NCI-H2107 treated with DMSO at 0.1 percent for 48 hours (cell line): ENCODE measurements around the gene ALPI.
"Not testable (repeated sequence)": the region's sequence is repeated elsewhere in the genome, so short reads cannot be mapped to it uniquely, and the experiment has no call there.

Experiments
- DNase-seq: peaks from one replicate; lab custom pipeline; 2025; ENCODE audit not compliant: unreplicated experiment; lab: John Stamatoyannopoulos, UW

Gene ALPI

DNA sequence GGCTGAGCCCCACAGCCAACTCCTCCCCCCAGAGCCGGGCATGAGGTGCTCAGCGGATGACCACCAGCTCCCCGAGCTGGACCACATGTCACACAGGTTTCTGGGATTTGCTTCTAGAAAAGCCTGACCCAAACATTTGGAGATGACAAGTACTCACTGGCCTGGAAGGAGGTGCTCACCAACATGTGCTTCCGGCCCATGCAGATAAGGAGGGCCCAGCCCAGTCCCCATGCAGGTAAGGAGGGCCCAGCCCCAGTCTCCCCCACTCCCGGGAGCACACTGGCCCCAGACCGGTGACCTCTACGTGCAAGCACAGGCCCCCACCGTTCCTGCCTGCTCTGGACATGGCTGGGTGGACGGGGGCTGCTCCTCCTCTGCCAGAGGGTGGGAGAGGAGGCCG is 14.0 kb upstream of the ALPI start:
- not testable (repeated sequence) for DNase-seq

DNA sequence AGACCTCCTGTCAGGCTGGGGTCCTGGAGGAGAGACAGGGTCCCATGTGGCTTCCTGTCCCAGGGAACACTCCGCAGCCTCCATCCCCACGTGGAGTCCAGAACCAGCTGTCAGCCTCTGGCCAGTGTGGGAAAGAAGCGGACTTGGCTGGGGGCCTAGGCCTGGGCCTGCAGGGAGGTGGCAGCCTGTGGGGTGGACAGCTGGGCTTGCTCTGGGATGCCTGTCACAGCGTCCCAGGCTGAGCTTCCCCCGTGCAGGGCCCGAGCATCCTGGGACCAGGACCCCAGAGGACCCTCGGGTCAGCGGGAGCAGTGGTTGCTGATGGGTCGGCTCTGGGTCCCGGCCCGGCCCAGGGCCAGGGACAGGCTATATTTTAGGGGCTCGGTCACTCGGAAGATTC is 13.5 kb upstream of the ALPI start:
- not testable (repeated sequence) for DNase-seq

DNA sequence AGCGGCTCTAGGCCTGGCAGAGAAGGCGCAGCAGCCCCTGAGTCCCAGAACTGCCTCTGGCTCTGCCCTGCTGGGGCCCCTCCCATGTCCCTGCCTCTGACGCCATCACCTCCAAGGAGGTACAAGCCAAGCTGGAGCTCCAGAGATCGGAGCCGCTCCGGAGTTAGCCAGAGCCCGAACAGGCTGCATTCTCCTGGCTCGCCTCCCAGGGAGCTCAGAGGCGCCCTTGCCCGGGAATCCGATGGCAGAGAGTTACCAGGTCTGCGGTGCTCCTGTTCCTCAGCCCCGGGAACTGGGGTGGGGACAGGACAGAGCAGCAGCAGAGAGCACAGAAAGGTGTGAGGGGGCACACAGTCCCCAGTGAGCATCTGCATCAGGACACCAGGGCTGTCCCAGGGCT is 12.9 kb upstream of the ALPI start:
- not testable (repeated sequence) for DNase-seq

DNA sequence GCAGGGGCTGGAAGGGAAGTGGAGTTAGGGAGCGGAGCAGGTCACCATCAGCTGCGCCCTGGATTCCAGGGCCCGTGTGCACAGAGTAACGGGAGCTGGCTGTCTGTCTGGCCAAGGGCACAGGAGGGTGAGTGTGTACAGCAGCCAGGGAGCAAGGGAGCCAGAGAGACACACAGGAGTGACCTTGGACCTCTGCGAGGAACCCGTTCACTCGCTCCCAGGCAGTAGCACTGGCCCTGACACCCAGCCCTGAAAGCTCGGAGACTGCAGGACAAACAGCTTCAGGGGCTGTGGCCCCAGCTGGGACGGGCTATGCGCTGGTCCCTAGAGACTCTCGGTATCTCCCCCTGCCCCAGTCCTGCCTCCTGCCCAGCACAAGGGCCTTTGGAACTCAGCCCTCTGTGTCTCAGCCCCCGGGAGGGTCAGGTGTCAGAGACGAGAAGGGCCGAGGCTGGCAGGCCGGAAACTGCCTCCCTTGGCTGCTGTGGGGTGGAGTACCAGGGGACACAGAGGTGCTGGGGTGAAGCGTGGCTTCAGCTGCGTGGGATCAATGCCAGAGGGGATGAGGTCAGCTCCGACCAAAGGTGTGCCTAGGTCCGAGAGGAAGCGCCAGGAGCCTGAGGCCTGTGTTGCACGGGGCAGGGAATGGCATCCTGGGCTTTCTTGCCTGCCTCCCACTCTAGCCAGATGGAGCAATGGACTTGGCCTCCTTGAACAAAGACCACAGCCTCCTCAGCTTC is 12.1 kb upstream of the ALPI start:
- not testable (repeated sequence) for DNase-seq

DNA sequence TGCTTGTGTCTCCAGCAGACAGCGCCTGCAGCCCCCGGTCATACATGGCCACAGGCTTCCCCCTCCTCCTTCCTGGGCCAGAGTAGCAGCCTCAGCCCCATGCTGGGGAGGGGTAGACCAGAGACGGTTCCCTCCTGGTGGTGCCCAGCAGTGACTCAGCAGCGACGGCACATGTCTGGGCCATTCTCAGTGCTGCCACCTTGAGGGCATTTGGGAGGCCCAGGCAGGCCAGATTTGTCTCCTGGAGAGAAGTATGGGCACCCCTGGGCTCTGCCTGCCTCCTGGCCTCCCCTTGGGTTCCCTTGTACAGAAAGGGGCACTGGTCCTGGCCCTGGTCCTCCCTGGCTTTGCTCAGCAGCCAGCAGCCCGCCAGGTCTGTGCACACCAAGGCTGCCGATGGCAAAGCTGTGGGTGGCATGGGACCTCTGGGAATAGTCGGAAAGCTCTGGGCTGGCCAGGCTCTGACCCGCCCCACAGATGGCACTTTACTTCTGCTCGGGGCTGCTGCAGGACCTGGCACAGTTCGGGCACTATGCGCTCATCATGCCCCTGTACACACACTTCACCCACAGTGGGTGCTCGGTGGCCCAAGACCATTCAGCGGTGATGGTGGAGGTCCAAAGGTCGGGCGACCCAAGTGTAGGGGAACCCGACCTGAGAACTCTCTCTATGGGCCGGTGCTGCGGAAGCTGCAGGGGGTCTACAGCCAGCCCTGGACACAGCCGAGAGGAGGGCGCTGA is 11.4 kb upstream of the ALPI start:
- DNase-seq: no peak

DNA sequence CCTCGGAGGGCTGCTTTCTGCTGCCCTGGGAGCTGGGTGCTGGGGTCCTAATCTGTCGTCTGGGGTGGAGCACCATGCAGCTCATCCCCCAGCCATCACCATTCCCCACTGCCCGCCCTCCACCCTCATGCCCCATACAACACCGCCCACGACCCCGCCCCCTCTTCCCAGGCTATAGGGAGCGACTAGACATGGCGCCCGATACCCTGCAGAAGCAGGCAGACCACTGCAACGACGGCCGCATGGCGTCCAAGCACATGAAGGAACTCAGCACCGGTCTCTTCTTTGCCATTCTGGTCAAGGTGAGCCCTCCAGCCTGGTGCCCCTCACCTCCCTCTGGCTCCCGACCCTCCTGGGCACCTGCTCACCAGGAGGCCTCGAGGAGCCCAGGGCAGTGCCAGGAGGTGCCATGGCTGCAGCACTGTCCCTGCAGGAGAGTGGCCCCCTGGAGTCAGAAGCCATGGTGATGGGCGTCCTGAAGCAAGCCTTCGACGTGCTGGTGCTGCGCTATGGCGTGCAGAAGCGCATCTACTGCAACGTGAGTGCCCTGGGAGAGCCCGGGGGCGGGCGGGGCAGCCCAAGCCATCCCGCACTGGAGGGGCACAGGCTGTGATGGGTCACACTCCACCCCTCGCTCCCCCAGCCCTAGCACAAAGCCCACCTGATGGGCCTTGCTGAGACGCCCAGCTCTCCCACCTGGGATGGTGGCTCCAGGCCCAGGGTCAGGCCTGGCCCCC is 10.6 kb upstream of the ALPI start:
- DNase-seq: not testable (repeated sequence)

DNA sequence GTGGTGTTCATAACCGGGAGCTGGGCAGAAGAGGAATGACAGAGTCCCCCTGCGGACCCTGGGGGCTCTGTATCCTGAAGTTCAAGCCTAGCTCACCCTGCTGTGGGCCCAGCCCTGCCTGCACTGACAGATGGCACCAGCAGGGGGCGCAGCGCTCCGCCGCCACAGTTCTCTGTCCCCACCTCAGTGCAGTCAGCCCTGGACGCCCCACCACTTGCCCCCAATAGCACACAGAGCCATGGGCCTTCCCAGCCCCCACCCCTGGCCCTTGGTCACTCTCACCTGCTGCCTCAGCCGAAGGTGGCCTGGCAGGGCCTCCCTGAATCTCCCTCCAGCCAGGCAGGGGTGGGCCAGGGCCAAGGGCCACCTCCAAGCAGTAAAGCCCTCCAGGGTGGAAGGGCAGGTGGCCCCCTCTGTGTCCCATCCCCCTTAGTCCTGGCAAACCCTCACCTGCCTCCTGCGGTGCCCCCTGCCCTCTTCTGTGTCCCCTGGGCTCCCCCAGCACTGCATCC is 9.6 kb upstream of the ALPI start:
- DNase-seq: not testable (repeated sequence)

DNA sequence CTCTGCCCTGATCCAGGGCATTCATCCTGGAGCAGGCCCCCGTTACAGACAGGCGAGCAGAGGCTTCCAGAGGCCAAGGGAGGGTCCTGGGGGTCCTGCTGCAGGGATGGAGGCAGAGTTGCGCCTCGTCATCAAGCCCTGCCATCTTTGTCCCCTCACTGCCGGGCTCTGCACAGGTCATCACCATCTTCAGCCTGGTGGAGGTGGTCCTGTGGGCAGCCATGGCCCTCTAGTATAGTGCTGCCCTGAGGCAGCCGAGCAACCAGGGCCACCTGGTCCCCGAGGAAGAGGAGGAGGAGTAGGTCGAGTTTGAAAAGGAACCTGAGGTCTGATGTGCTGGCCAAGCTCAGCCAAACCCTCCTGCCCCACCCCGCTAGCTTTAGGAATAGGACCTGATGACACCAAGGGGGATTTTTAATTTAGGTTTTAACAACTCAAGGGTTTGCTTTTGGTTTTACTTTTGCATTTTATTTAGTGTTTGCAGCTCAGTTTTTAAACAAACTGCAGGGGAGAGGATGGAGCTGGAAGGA is 8.8 kb upstream of the ALPI start:
- DNase-seq: no peak

DNA sequence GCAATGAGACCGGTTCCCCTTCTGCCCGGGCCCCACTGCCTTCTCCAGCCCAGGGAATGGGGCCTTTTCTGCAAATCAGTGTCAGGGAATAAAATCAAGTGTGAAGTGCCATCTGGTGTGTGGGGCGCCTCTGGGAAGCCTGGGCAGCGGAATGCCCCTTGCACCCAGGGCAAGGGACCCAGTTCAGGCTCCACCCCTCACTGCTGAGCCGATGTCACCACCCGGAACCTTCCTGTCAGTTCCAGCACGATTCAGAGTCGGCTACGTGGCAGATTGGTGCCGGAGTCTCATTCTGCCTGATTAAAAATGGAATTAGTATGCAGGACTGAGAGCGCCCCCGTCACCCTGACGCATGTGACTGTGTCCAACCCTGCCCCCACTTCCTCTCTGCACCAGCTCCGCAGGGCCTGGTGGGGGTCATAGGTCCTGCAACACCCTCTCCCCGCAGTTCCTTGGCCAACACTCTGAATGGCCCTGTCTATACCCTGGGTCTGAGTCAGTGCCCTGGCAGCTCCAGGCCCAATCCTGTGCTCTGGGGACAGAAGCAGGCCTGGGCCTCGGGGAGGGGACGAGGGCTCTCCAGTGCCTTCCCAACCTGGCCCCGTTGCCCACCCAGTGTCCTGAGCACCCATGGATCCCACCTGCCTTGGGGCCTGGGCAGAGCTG is 8.2 kb upstream of the ALPI start:
- no peak for DNase-seq

DNA sequence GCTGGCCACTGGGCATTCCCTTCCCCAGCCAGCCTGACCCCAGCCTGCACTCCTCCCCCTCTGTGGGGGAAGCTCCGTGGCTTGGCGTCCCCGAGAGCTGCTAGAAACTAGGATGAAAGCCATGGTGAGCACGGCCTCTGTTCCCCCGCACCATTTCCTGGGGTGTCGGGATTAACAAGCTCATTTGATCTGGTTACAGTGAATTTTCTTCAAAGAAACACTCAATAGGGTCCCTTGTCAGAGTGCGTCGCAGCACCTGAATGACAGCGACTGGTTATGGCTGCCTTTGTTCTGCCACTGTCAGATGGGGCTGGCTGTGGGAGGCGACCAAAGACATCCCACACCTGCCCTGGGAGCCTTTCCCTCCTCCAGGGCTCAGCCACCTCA is 7.7 kb upstream of the ALPI start:
- DNase-seq: no peak

DNA sequence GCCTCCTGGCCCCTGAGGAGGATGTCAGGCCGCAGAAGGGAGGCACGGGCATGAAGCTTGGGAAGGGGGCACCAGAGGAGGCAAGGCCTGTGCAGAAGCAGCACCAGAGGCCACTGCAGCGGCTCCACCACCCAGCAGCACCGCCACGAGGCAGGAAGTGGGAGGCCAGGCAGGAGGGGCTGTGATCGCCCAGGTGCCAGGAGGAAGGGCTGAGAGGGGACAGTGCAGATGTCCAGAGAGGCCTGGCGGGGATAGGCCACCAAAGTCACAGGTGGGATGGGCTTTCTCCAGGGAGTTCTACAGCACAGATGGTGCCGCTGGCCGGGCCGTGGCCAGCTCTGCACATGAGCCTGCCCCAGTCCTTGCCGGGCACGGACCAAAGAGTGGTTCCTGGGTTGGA is 6.0 kb upstream of the ALPI start:
- DNase-seq: no peak

DNA sequence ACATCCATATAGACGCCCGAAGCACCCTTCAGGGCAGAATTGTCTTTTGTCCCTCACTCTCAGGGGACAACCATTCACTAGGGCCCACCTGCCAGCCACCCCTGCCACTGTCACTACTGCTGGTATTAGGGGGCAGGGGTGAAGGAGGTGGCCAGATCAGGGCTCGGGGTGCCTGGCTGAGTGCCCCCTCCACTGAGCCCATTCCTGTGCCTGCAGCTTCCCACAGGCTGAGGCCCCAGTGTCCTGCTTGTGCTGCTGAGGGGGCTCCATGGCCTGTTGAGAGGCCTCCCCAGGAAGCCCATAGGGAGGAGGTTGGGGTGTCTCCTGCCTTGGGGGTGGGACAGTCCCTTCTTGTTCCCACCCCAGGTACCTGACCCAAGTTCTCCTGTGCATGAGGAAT is 4.3 kb upstream of the ALPI start:
- DNase-seq: not testable (repeated sequence)

DNA sequence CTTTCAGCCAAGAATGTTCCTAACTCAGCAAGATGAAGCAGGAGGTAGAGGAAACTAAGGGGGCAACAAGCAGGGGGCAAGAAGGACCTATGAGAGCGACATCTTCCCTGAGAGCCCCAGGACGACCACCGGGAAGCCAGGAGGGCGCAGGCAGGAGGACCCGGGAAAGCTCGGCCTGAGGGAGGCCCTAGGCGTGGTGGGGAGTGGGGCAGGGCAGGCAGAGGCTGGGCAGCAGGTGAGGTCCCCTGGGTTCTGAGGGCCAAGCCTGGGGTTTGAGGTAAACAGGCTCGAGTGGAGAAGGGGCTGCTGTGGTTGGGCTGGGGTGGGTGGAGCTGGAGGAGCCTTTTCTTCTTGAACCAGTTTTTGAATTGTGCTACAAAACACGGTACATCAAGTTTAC is 1.3 kb upstream of the ALPI start:
- DNase-seq: no peak

DNA sequence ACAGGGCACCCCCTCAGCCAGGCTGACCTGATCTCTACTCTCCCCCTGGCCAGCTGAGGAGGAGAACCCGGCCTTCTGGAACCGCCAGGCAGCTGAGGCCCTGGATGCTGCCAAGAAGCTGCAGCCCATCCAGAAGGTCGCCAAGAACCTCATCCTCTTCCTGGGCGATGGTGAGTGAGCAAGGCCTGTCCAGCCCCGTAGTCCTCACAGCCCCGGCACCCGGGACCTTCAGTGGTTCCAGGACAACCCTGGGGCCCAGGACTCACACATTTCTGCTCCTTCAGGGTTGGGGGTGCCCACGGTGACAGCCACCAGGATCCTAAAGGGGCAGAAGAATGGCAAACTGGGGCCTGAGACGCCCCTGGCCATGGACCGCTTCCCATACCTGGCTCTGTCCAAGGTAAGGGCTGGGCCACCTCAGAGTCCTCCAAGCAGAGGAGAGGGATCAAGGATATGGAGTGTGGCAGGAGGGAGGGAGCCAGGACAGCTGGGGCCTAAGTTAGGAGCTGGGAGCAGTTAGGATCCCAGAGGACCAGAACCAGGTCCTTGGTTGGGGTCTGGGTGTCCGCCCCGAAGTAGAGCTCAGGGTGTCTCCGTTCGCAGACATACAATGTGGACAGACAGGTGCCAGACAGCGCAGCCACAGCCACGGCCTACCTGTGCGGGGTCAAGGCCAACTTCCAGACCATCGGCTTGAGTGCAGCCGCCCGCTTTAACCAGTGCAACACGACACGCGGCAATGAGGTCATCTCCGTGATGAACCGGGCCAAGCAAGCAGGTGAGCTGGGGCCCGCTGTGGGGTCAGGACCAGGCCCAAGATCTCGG is 555 bp downstream of the ALPI start:
- no peak for DNase-seq

DNA sequence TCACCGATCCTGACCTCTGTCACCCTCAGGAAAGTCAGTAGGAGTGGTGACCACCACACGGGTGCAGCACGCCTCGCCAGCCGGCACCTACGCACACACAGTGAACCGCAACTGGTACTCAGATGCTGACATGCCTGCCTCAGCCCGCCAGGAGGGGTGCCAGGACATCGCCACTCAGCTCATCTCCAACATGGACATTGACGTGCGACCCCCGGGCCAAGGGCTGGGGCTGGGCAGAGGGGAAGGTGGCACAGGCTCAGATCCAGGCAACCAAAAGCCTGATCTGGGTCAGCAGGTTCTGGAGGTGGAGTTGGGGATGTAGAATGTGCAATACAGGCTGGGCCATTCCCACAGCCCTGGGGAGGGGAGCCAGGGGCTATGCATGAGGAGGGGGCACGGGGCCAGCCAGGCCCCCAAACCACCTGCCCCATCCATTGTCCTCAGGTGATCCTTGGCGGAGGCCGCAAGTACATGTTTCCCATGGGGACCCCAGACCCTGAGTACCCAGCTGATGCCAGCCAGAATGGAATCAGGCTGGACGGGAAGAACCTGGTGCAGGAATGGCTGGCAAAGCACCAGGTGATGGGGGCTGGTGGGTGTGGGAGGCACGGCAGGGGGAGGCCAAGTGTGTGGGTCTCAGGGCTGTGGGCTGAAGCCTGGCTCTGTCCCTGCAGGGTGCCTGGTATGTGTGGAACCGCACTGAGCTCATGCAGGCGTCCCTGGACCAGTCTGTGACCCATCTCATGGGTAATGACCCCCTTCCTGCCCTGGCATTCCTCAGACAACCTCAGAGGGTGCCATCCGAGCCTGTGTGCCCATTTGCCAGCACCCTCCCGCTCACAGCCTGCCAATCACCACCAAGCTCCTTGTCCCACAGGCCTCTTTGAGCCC is 1.4 kb downstream of the ALPI start:
- no peak for DNase-seq

DNA sequence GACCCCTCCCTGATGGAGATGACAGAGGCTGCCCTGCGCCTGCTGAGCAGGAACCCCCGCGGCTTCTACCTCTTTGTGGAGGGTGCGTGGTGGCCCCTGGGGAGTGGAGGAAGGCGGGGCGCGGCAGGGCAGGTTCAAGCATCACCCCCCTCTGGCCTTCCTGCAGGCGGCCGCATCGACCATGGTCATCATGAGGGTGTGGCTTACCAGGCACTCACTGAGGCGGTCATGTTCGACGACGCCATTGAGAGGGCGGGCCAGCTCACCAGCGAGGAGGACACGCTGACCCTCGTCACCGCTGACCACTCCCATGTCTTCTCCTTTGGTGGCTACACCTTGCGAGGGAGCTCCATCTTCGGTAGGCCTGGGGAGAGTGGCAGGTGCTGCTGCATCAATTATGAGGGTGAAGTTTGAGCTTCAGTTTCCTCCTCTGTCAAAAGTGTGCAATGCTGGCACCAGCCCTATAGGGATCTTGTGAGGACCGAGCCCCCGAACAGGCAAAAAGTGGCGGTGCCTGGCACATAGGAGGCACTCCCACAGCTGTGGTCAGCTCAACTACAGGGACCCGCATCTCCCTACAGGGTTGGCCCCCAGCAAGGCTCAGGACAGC is 2.2 kb downstream of the ALPI start:
- no peak for DNase-seq

DNA sequence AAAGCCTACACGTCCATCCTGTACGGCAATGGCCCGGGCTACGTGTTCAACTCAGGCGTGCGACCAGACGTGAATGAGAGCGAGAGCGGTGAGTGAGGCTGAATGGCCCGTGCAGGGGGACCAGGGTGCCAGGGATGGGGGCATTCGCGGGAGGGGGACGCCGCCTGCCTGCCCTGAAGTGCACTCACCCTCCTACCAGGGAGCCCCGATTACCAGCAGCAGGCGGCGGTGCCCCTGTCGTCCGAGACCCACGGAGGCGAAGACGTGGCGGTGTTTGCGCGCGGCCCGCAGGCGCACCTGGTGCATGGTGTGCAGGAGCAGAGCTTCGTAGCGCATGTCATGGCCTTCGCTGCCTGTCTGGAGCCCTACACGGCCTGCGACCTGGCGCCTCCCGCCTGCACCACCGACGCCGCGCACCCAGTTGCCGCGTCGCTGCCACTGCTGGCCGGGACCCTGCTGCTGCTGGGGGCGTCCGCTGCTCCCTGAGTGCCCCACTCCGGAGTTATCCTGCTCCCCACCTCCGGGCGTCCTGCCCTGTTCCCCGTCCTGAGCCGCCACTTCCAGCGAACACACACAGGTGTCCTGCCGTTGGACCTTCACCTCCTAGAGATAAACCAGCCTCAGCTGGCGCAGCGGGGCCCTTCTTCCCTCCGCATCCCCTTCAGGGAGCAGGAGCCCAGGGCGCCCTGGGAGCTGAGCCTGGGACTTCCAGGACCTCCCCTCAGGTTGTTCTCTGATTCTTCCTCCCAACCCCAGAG is 2.9 kb downstream of the ALPI start:
- DNase-seq: no peak

DNA sequence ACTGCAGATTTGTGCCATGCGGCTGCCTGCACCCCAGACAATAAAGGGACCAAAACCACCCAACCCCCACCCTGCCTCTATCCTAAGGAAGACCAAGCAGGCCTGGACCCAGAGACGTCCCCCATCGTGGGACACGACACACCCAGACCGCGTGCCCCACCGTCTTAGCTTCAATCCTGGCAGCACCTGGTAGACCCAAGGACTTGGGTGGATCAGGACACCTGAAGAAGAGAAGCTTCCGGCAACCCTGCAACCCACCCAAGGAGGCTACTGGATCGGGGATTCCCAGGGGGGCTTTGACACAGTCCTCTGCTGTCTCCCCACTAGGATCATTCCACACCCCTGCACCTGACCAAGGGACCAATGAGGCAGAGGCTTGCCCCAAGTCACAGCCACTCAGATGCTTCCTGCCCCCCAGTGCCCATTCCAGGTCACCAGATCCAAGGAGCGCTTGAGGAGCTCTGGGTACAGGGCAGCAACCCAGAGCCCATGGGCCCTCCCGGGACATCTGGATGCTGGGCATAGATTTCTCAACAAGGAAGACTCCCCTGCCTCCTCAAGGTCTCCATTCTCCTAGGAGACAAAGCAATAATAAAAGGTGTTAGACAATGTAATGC is 3.6 kb downstream of the ALPI start:
- DNase-seq: no peak
